Right lobe of liver (tissue), 6 donors: ENCODE data around the gene APP. TPM values are rescaled to one million over a fixed set of nuclear protein-coding genes. Genes with fewer than 3 reads are reported as not detected.

Source experiments
- ATAC-seq, 4 donors: fragments of 200-7000 bp; cut with Tn5 transposase; one replicate each; pipeline ENCODE4 v1.9.1; 2020; ENCODE audit warnings: mild to moderate bottlenecking in 4 of 4, moderate library complexity in 4 of 4
- DNase-seq, 3 donors: peaks; one replicate each; pipeline ENCODE4 v3.0.0-alpha.2; 2020
- H3K27ac ChIP-seq, 3 donors: fragments of 200-600 bp; one replicate each; pipeline ENCODE4 v1.8.0; 2022
- H3K27me3 ChIP-seq, 2 donors: fragments of 200-600 bp; one replicate each; pipeline ENCODE4 v1.8.0; 2022
- H3K36me3 ChIP-seq, 4 donors: fragments of 200-600 bp; sonication (generic) in 1 of 4; one replicate each; pipeline versions ENCODE4 v1.5.1 to v1.8.0; 2017 to 2022; ENCODE audit warnings: control low read depth in 1 of 4
- H3K4me1 ChIP-seq, 4 donors: fragments of 200-600 bp; sonication (generic) in 1 of 4; one replicate each; pipeline versions ENCODE4 v1.5.1 to v1.8.0; 2017 to 2022; ENCODE audit warnings: control low read depth in 1 of 4
- H3K4me3 ChIP-seq, 3 donors: fragments of 200-600 bp; one replicate each; pipeline ENCODE4 v1.8.0; 2022
- H3K9me3 ChIP-seq, 4 donors: fragments of 200-600 bp; sonication (generic) in 1 of 4; one replicate each; pipeline versions ENCODE4 v1.5.1 to v1.8.0; 2017 to 2022; ENCODE audit warnings: control low read depth in 1 of 4
- POLR2A ChIP-seq: fragments of 450-650 bp; IDR thresholded peaks from one replicate; pipeline ENCODE4 v1.6.1; 2017; ENCODE audit warnings: antibody characterized with exemption, mild to moderate bottlenecking
- WGBS: methylation state at CpG from one replicate; pipeline ENCODE4 v1.1.6; 2018; ENCODE audit warnings: low coverage, low lambda C conversion rate; ENCODE audit not compliant: insufficient coverage; ENCODE audit errors: missing lambda C conversion rate; 5-methylcytosine and 5-hydroxymethylcytosine counted together
- intact Hi-C, 2 donors: fragments of 100-400 bp; cut with DNase I; formaldehyde crosslinking; loops; one replicate each; pipeline versions ENCODE4 v1.11.2 to v1.14.1; 2022
- total RNA-seq, 6 experiments: library from RNA; depleted of rRNA in 2 of 6; stranded (reverse); fragments of >200 nt in 2 of 6; fragmentation: NEBNext Ultra II Directional in 3 of 6; extraction: Animal tissue kit (Norgen Biotek cat#: 25700) in 3 of 6; gene quantifications; one replicate each; pipeline versions ENCODE4 v1.1.0 to v1.2.4, GENCODE V29; 2016 to 2023
- TF ChIP-seq, protein P1 (sequence below), 4 donors: fragments of 200-600 bp in 3 of 4; fragments of 450-650 bp in 1 of 4; IDR thresholded peaks; one replicate each; pipeline versions ENCODE4 v1.5.1 to v1.8.0; 2016 to 2022; ENCODE audit warnings: antibody characterized with exemption in 4 of 4, mild to moderate bottlenecking in 2 of 4
- donor health status: DM: no; HTN: yes; CAD: no.
- donor health status: DM: no; HTN: no; CAD: no.
- donor health status: DM: no; HTN: no; CAD: no.
- donor health status: DM: no; HTN: yes; CAD: no.
- donor health status: DM: no; HTN: yes; CAD: no.

The APP gene
- total RNA-seq, 6 experiments from 2014 or later, result 127 to 262 (median 208) TPM

DNA sequence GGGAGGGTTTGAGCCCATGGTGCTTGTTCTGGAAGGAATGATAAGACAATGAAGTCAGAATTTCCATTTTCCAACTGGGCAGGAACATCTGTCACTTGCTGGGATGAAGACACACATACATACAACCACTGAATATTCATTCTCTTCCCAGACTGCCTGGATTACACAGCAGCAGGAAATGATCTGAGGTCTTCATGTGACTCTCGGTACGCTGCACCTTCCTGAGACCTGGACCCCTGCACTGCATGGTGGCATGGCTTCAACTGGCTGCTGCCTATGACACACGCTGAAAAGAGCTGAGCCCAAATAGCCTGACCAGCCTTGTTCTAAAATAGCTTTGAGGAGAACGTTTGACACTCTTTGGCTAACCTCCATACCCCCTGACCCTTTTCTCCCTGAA lies 285.2 kb downstream of the APP start:
- no peak for DNase-seq
- peak in 2 of 4 donors; percentile 2 to 22 for ATAC-seq
- Histone ChIP-seq H3K27me3 (no peaks in the 10 kb centered on the region), H3K4me1 (peaks cover 0 to 27% (median 9%) of the 10 kb centered on the region in 4 donors), H3K4me3 (no peak overlapping the region), H3K27ac (peak overlapping the region in 1 of 3 donors; percentile 17), H3K9me3 (no peaks in the 10 kb centered on the region), H3K36me3 (peaks cover 0 to 1% (median 0%) of the 10 kb centered on the region in 4 donors)
- intact Hi-C loops, result loop anchor here in 1 of 2 donors (10.0 kb wide), 1 partner anchor 289 kb away; the partner anchor contains the start of gene APP
- no peak for TF ChIP-seq POLR2A
- TF ChIP-seq, protein P1, sequence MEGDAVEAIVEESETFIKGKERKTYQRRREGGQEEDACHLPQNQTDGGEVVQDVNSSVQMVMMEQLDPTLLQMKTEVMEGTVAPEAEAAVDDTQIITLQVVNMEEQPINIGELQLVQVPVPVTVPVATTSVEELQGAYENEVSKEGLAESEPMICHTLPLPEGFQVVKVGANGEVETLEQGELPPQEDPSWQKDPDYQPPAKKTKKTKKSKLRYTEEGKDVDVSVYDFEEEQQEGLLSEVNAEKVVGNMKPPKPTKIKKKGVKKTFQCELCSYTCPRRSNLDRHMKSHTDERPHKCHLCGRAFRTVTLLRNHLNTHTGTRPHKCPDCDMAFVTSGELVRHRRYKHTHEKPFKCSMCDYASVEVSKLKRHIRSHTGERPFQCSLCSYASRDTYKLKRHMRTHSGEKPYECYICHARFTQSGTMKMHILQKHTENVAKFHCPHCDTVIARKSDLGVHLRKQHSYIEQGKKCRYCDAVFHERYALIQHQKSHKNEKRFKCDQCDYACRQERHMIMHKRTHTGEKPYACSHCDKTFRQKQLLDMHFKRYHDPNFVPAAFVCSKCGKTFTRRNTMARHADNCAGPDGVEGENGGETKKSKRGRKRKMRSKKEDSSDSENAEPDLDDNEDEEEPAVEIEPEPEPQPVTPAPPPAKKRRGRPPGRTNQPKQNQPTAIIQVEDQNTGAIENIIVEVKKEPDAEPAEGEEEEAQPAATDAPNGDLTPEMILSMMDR (IDR thresholded peaks at IDR 0.05), result no peak
- WGBS, result 29% methylated on average over 1 of the region's 4 CpGs

DNA sequence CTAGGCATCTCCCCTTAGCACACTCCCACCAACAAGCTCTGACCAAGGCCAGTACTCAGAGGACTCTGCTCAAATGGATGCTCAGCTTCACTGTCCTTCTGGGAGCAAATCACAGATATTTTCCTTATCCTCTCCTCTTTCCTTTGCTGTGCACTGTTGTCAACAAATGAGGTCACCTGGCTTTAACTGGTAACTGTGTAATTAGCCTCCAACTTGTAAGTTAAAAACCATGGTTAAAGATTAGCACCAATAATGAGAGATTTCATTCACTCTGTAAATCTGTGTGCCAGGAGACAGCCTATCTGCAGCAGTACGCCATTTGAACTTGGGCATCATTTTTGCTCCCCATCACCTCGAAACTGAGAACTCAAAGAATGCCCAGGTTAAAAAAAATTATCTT lies 286.3 kb downstream of the APP start:
- no peaks in the 10 kb centered on the region for H3K27me3 ChIP-seq
- peaks cover 0 to 1% (median 0%) of the 10 kb centered on the region in 4 donors for H3K36me3 ChIP-seq
- H3K4me1 ChIP-seq, result peaks cover 0 to 23% (median 11%) of the 10 kb centered on the region in 4 donors
- peak in 1 of 4 donors; percentile 35 for ATAC-seq
- intact Hi-C loops, result loop anchor here in 1 of 2 donors (10.0 kb wide), 1 partner anchor 290 kb away; the partner anchor contains the start of gene APP
- H3K4me3 ChIP-seq, result no peak overlapping the region
- 75% methylated on average over 2 of the region's 2 CpGs for WGBS
- no peaks in the 10 kb centered on the region for H3K9me3 ChIP-seq
- H3K27ac ChIP-seq, result no peak overlapping the region
- DNase-seq, result no peak
- no peak for TF ChIP-seq POLR2A
- TF ChIP-seq, protein P1 (IDR thresholded peaks at IDR 0.05), result no peak

DNA sequence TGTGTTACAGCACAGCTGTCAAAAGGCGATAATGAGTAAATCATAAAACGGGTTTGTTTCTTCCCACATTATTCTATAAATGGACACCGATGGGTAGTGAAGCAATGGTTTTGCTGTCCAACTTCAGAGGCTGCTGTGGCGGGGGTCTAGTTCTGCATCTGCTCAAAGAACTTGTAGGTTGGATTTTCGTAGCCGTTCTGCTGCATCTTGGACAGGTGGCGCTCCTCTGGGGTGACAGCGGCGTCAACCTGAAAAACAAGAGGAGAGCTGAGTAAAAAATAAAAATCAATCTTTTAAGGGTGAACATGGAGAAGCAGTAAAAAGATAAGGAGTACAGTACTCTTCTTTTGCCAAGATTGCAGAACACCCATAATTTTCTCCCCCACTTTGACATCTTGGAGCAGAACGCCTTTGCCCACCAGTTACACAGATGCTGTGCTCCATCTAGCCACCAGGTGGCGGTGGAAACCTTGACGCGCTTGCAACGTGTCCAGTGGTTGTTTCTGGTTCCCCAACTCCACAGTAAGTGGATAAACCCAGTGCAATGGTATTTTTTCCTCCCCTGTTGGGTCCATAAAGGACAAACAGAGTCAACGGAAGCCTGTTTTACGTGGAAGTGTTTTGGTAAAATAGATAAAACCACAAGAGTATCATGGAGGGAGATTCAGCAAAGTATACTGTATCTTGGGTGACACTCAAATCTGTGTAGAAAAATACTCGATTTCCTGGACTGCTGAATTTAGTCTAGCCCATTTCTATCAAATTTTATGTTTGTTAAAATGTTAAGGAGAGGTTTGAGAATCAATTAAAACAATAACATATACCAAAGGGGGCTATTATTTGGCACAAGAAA lies 288.8 kb downstream of the APP start:
- ATAC-seq (peak; percentile 65 to 76 (median 74)), DNase-seq (peak; percentile 55 to 65 (median 62))
- Histone ChIP-seq H3K36me3 (peaks cover 0 to 1% (median 0%) of the 10 kb centered on the region in 4 donors), H3K9me3 (no peaks in the 10 kb centered on the region), H3K4me3 (no peak overlapping the region), H3K4me1 (peaks cover 0 to 18% (median 3%) of the 10 kb centered on the region in 4 donors), H3K27ac (no peak overlapping the region), H3K27me3 (no peaks in the 10 kb centered on the region)
- intact Hi-C loops, result loop anchor here in 1 of 2 donors (10.0 kb wide), 1 partner anchor 293 kb away; the partner anchor contains the start of gene APP
- 51% methylated on average over 14 of the region's 17 CpGs for WGBS
- TF ChIP-seq, protein P1 (IDR thresholded peaks at IDR 0.05), result peak; percentile 86 to 95 (median 90)
- no peak for TF ChIP-seq POLR2A

DNA sequence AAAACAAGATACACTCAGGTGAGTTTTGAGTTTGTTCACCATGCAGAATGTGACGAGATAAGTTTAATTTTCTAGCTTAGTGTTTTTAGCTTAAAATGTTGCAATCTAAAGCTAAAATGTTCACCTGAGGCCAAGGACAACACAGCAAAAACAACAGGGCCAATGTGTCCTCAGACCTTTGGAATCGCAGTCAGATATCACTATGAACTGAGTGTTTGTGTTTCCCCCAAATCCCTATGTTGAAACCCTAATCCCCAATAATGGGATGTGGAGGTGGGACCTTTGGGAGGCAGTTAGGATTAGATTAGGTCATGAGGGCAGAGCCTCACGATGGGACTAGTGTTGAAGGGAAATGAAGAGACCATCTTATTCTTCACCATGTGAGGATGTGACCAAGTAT lies 291.4 kb downstream of the APP start:
- peak; percentile 84 to 97 (median 88) for ATAC-seq
- Histone ChIP-seq H3K36me3 (peaks cover 0 to 1% (median 0%) of the 10 kb centered on the region in 4 donors), H3K27ac (peak overlapping the region; percentile 1 to 86 (median 81)), H3K27me3 (no peaks in the 10 kb centered on the region), H3K4me3 (no peak overlapping the region), H3K4me1 (peaks cover 0 to 18% (median 3%) of the 10 kb centered on the region in 4 donors), H3K9me3 (no peaks in the 10 kb centered on the region)
- peak in 1 of 3 donors; percentile 65 for DNase-seq
- intact Hi-C loops, result no loop called here
- 28% methylated on average over 3 of the region's 3 CpGs for WGBS
- TF ChIP-seq POLR2A, result no peak
- TF ChIP-seq, protein P1 (IDR thresholded peaks at IDR 0.05), result no peak
